Kidney (tissue), 14 donors: ENCODE results near the gene PRSS23. TPM values are rescaled to one million over a fixed set of nuclear protein-coding genes. Genes with fewer than 3 reads are reported as not detected.

Experiments
- DNase-seq, 5 donors: peaks; one replicate each; pipeline ENCODE4 v3.0.0-alpha.2; 2013 to 2020
- FAIRE-seq: peaks from 2 replicates; lab custom pipeline; 2012; peaks lifted over from hg19 to GRCh38; lab: Jason Lieb, UNC
- H3K27ac ChIP-seq, 2 donors: one replicate each; pipeline ENCODE4 v1.7.0; 2013; ENCODE audit warnings: low read depth in 2 of 2, low read length in 2 of 2, inconsistent platforms in 1 of 2
- H3K27me3 ChIP-seq: one replicate; pipeline ENCODE4 v1.7.1; 2013; ENCODE audit warnings: low read length, inconsistent platforms; ENCODE audit not compliant: control insufficient read depth, insufficient read depth
- H3K36me3 ChIP-seq, 3 donors: one replicate each; pipeline versions ENCODE4 v1.7.0 to v1.7.1; 2013; ENCODE audit warnings: low read length in 3 of 3, control low read depth in 1 of 3, inconsistent platforms in 1 of 3; ENCODE audit not compliant: insufficient read depth in 3 of 3, control insufficient read depth in 2 of 3
- H3K4me1 ChIP-seq, 3 donors: one replicate each; pipeline versions ENCODE4 v1.7.0 to v1.7.1; 2013; ENCODE audit warnings: low read length in 3 of 3, inconsistent platforms in 1 of 3, low read depth in 1 of 3; ENCODE audit not compliant: control insufficient read depth in 2 of 3, insufficient read depth in 2 of 3
- H3K4me3 ChIP-seq, 3 donors: one replicate each; pipeline versions ENCODE4 v1.7.0 to v1.8.1; 2013; ENCODE audit warnings: low read length in 3 of 3, control low read depth in 1 of 3, inconsistent platforms in 1 of 3
- H3K9ac ChIP-seq, 3 donors: one replicate each; pipeline versions ENCODE4 v1.7.0 to v1.7.1; 2013; ENCODE audit warnings: low read length in 3 of 3, control low read depth in 1 of 3, inconsistent platforms in 1 of 3
- H3K9me3 ChIP-seq, 3 donors: one replicate each; pipeline versions ENCODE4 v1.7.0 to v1.7.1; 2013; ENCODE audit warnings: low read length in 3 of 3, control low read depth in 1 of 3, inconsistent platforms in 1 of 3; ENCODE audit not compliant: control insufficient read depth in 2 of 3, insufficient read depth in 1 of 3
- CTCF ChIP-seq: IDR thresholded peaks from 3 replicates; pipeline ENCODE4 v1.5.1; 2012; ENCODE audit warnings: mild to moderate bottlenecking, moderate library complexity, borderline replicate concordance; ENCODE audit not compliant: insufficient read depth; ENCODE audit errors: extremely low read depth
- intact Hi-C: fragments of 100-400 bp; cut with DNase I; formaldehyde crosslinking; loops from one replicate; pipeline ENCODE4 v1.11.1; 2022
- polyA plus RNA-seq: library from polyadenylated mRNA; stranded (reverse); fragments of 350-450 nt; fragmentation: Illumina TruSeq; extraction: RNeasy Lipid Tissue Mini Kit (QIAGEN cat#74804); gene quantifications from one replicate; pipeline ENCODE4 v1.2.3, GENCODE V29; 2014; ENCODE audit warnings: low read depth, low replicate concordance; ENCODE audit not compliant: insufficient read depth
- total RNA-seq: library from RNA; stranded (reverse); fragmentation: NEBNext Ultra II Directional; extraction: Animal tissue kit (Norgen Biotek cat#: 25700); gene quantifications from one replicate; pipeline ENCODE4 v1.2.1, GENCODE V29; 2021
- donor health status: control.
- donor health status: control.
- donor health status: control.
- donor health status: control.
- donor health status: control.
- donor health status: DM: yes; HTN: yes; CAD: no.
- donor health status: Normal renal cell carcinoma (clear cell type).

PRSS23 gene
- total and polyA plus RNA-seq, 2 donors from 2014 or later: 53.4 to 54.6 TPM

GRCh38 chr11:86755146-86755545, 45.2 kb upstream of the PRSS23 start:
- intact Hi-C loops: no loop called here
- Histone ChIP-seq H3K4me1 (no peaks in the 10 kb centered on the region), H3K27me3 (no peaks in the 10 kb centered on the region), H3K36me3 (no peaks in the 10 kb centered on the region), H3K4me3 (no peak overlapping the region), H3K27ac (no peak overlapping the region), H3K9ac (no peak overlapping the region), H3K9me3 (no peaks in the 10 kb centered on the region)
- no peak for DNase-seq
- no peak for FAIRE-seq
- TF ChIP-seq CTCF: no peak

- intact Hi-C loops: no loop called here
- H3K36me3 ChIP-seq: no peaks in the 10 kb centered on the region
- no peak overlapping the region for H3K4me3 ChIP-seq
- H3K4me1 ChIP-seq: no peaks in the 10 kb centered on the region
- H3K9ac ChIP-seq: no peak overlapping the region
- no peak overlapping the region for H3K27ac ChIP-seq
- no peak for FAIRE-seq
- no peak for TF ChIP-seq CTCF
- no peak for DNase-seq
- H3K27me3 ChIP-seq: no peaks in the 10 kb centered on the region
- H3K9me3 ChIP-seq: no peaks in the 10 kb centered on the region
Observed at GRCh38 chr11:86758171-86758570, 42.2 kb upstream of the PRSS23 start.

- Histone ChIP-seq H3K4me1 (no peaks in the 10 kb centered on the region), H3K36me3 (no peaks in the 10 kb centered on the region), H3K9ac (no peak overlapping the region), H3K4me3 (no peak overlapping the region), H3K27ac (no peak overlapping the region), H3K9me3 (no peaks in the 10 kb centered on the region), H3K27me3 (no peaks in the 10 kb centered on the region)
- FAIRE-seq (no peak), DNase-seq (no peak)
- intact Hi-C loops: no loop called here
- no peak for TF ChIP-seq CTCF
Observed at GRCh38 chr11:86760577-86760976, 39.8 kb upstream of the PRSS23 start.

- Histone ChIP-seq H3K36me3 (no peaks in the 10 kb centered on the region), H3K4me3 (no peak overlapping the region), H3K27ac (no peak overlapping the region), H3K9me3 (no peaks in the 10 kb centered on the region), H3K27me3 (no peaks in the 10 kb centered on the region), H3K9ac (no peak overlapping the region), H3K4me1 (no peaks in the 10 kb centered on the region)
- intact Hi-C loops: no loop called here
- no peak for TF ChIP-seq CTCF
- DNase-seq (no peak), FAIRE-seq (no peak)
Observed at GRCh38 chr11:86761978-86762377, 38.4 kb upstream of the PRSS23 start.
